ENCODE measurements around the gene ITGA11. TPM values are rescaled to one million over a fixed set of nuclear protein-coding genes. Genes with fewer than 3 reads are reported as not detected.

Gene ITGA11
- total and polyA plus RNA-seq, 2 of the 4 experiments (the other 2 are of a cell fraction) = 4.1 to 6.6 TPM

DNA sequence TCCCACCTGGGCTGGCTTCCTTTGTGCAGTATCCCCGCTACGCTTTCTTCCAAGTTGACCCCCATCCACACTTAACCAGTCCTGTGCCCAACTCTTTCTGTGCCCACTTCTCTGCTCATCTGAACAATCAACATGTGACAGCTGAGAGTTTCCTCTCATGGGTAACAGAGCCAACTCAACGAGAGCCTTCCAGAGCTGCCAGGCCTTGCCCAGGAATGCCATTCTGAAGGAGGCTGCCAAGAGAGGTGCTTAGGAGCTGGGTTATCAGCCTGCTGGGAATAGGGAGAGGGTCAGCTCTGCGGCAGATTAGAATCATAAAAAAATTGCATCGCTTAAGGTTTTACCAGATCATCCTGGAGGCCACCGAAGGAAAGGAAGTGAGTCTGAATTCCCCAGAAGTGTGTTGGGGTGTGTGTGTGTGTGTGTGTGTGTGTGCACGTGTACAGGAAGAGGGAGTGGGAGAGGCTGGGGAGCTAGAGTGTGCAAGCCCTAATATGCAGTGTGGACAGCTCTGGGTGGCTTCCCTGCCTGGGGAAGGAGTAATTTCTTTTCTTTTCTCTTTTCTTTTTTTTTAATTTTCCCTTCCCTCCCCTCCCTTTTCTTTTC lies 66.7 kb downstream of the ITGA11 start:
- H3K9ac ChIP-seq (ENCODE audit: low read depth, low read length) = no peak overlapping the region
- H4K5ac ChIP-seq (ENCODE audit: low read depth, low read length) = no peak overlapping the region
- no peaks in the 10 kb centered on the region for H3K9me3 ChIP-seq (ENCODE audit: control insufficient read depth, insufficient read depth, low read length)
- H3K27me3 ChIP-seq (ENCODE audit: control insufficient read depth, insufficient read depth, low read length) = no peaks in the 10 kb centered on the region
- H2BK5ac ChIP-seq (ENCODE audit: low read depth, low read length, poor library complexity, severe bottlenecking) = no peak overlapping the region
- H3K79me1 ChIP-seq (ENCODE audit: low read depth in 1 of 2, low read length in 2 of 2) = no peaks in the 10 kb centered on the region
- no peak for DNase-seq
- POLR2A ChIA-PET (ENCODE audit: unreplicated experiment) = interaction anchor here (0.5 kb wide), 1 partner anchor 184 kb away, joined by 3 read pairs; no protein-coding TSS in a partner anchor
- no peak overlapping the region; the same call in 1 of the 2 replicates for H2BK120ac ChIP-seq (ENCODE audit: low read depth, low read length)
- H3K9me1 ChIP-seq (ENCODE audit: insufficient read depth, low read length) = peaks cover 11% of the 10 kb centered on the region
- no peak overlapping the region for H3K18ac ChIP-seq (ENCODE audit: low read depth, low read length)
- TF ChIP-seq, protein P1, sequence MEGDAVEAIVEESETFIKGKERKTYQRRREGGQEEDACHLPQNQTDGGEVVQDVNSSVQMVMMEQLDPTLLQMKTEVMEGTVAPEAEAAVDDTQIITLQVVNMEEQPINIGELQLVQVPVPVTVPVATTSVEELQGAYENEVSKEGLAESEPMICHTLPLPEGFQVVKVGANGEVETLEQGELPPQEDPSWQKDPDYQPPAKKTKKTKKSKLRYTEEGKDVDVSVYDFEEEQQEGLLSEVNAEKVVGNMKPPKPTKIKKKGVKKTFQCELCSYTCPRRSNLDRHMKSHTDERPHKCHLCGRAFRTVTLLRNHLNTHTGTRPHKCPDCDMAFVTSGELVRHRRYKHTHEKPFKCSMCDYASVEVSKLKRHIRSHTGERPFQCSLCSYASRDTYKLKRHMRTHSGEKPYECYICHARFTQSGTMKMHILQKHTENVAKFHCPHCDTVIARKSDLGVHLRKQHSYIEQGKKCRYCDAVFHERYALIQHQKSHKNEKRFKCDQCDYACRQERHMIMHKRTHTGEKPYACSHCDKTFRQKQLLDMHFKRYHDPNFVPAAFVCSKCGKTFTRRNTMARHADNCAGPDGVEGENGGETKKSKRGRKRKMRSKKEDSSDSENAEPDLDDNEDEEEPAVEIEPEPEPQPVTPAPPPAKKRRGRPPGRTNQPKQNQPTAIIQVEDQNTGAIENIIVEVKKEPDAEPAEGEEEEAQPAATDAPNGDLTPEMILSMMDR (conservative IDR thresholded peaks at IDR 0.05; ENCODE audit: low read depth, low read length) = no peak
- TF ChIP-seq FOS (IDR thresholded peaks at IDR 0.05; ENCODE audit: low read depth, low read length) (no peak), SMC3 (IDR thresholded peaks at IDR 0.05; ENCODE audit: low read depth, low read length) (no peak), RFX5 (IDR thresholded peaks at IDR 0.05; ENCODE audit: low read depth, low read length) (no peak), RAD21 (IDR thresholded peaks at IDR 0.05; ENCODE audit: low read length) (no peak), RCOR1 (IDR thresholded peaks at IDR 0.05; ENCODE audit: insufficient replicate concordance, low read length) (no peak), CEBPB (IDR thresholded peaks at IDR 0.05; ENCODE audit: low read depth, low read length) (no peak), MAFK (IDR thresholded peaks at IDR 0.05; ENCODE audit: low read depth, low read length) (no peak), CHD1 (IDR thresholded peaks at IDR 0.05; ENCODE audit: low read depth, low read length) (no peak), MAZ (IDR thresholded peaks at IDR 0.05; ENCODE audit: borderline replicate concordance, low read depth, low read length) (no peak), POLR2A (IDR thresholded peaks at IDR 0.05; ENCODE audit: low read depth, low read length) (no peak)
- TF ChIP-seq, protein P2, sequence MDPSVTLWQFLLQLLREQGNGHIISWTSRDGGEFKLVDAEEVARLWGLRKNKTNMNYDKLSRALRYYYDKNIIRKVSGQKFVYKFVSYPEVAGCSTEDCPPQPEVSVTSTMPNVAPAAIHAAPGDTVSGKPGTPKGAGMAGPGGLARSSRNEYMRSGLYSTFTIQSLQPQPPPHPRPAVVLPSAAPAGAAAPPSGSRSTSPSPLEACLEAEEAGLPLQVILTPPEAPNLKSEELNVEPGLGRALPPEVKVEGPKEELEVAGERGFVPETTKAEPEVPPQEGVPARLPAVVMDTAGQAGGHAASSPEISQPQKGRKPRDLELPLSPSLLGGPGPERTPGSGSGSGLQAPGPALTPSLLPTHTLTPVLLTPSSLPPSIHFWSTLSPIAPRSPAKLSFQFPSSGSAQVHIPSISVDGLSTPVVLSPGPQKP (IDR thresholded peaks at IDR 0.05; ENCODE audit: borderline replicate concordance, low read depth, low read length) = no peak
- TF ChIP-seq, protein P3, sequence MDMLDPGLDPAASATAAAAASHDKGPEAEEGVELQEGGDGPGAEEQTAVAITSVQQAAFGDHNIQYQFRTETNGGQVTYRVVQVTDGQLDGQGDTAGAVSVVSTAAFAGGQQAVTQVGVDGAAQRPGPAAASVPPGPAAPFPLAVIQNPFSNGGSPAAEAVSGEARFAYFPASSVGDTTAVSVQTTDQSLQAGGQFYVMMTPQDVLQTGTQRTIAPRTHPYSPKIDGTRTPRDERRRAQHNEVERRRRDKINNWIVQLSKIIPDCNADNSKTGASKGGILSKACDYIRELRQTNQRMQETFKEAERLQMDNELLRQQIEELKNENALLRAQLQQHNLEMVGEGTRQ (IDR thresholded peaks at IDR 0.05; ENCODE audit: low read depth, low read length) = no peak
- H3K14ac ChIP-seq (replicated peaks; ENCODE audit: low read depth, low read length) = peak overlapping the region; percentile 38
- no peak overlapping the region for H3K56ac ChIP-seq (ENCODE audit: extremely low read depth, insufficient read depth, low read length)
- no TSS peak for BruUV-seq (replicated peaks)
- H3K36me3 ChIP-seq (ENCODE audit: control insufficient read depth, insufficient read depth, low read length) = peaks cover 6% of the 10 kb centered on the region; the same call in 1 of the 2 replicates
- no peak overlapping the region for H3K27ac ChIP-seq (ENCODE audit: insufficient read depth, low read length)
- H3K23ac ChIP-seq (ENCODE audit: low read depth, low read length) = no peak overlapping the region
- WGBS, 2 experiments (ENCODE audit: extremely low coverage in 2 of 2, insufficient read length in 1 of 2) = 92% methylated on average over 2 of the region's 7 CpGs; no CpG with 5 or more reads in 1 of the 2 experiments
- CTCF ChIA-PET = interaction anchor here (0.7 kb wide), 1 partner anchor 13 kb away, joined by 4 read pairs; no protein-coding TSS in a partner anchor
- H4K8ac ChIP-seq (ENCODE audit: low read depth in 2 of 2, low read length in 2 of 2) = peak overlapping the region in 1 of 2 experiments; percentile 55; a peak in 1 of 4 replicates
- H3K4ac ChIP-seq (ENCODE audit: low read depth, low read length) = peak overlapping the region; percentile 45
- H2AFZ ChIP-seq (replicated peaks; ENCODE audit: low read length, poor library complexity) = peak overlapping the region; percentile 5
- no peaks in the 10 kb centered on the region for H4K20me1 ChIP-seq (ENCODE audit: insufficient read depth, low read length)
- intact Hi-C loops (cut with micrococcal nuclease) = no loop called here
- H4K91ac ChIP-seq (ENCODE audit: insufficient read depth, low read depth, low read length) = 0 out of 2 replicates have a peak overlapping the region, but pooled peaks have one; percentile 8
- H2BK15ac ChIP-seq (ENCODE audit: low read depth, low read length) = peak overlapping the region; percentile 67; the same call in 2 of the 3 replicates
- no peak overlapping the region for H3K4me2 ChIP-seq (ENCODE audit: low read depth, low read length)
- in situ Hi-C loops (cut with MboI; ENCODE audit: low sequenced_read_pairs) = no loop called here
- no peak overlapping the region for H2AK9ac ChIP-seq (replicated peaks; ENCODE audit: low read depth, low read length, poor library complexity)
- peak overlapping the region; percentile 73; the same call in 1 of the 2 replicates for H2BK20ac ChIP-seq (ENCODE audit: low read depth, low read length)
- dilution Hi-C loops (cut with HindIII; ENCODE audit: low sequenced_read_pairs, unreplicated experiment) = no loop called here
- H3K4me1 ChIP-seq (ENCODE audit: control insufficient read depth, insufficient read depth, low read length) = peaks cover 24% of the 10 kb centered on the region
- H3K4me3 ChIP-seq (ENCODE audit: insufficient read depth, low read depth, low read length) = no peak overlapping the region
- H2AK5ac ChIP-seq (ENCODE audit: low read depth, low read length) = peak overlapping the region; percentile 69; the same call in 1 of the 2 replicates
- no peak for ATAC-seq (ENCODE audit: low read depth)

Measured in IMR-90 (cell line).